ENCODE data around the gene CTNNBL1. TPM values are rescaled to one million over a fixed set of nuclear protein-coding genes. Genes with fewer than 3 reads are reported as not detected.

The CTNNBL1 gene
- total RNA-seq, 6 experiments from 2014 or later, result 16.3 to 41.8 (median 28.8) TPM

GRCh38 chr20:37789408-37789807 is 95.6 kb downstream of the CTNNBL1 start:
- intact Hi-C loops (cut with DNase I), result no loop called here
- TF ChIP-seq POLR2A (IDR thresholded peaks at IDR 0.05), result no peak
- no peak for TF ChIP-seq CTCF (IDR thresholded peaks at IDR 0.05)
- H3K36me3 ChIP-seq, result peaks cover 0 to 39% (median 3%) of the 10 kb centered on the region in 4 donors
- no peaks in the 10 kb centered on the region for H3K9me3 ChIP-seq
- WGBS (ENCODE audit: insufficient coverage, low coverage, low lambda C conversion rate, missing lambda C conversion rate), result 100% methylated on average over 1 of the region's 1 CpG
- DNase-seq (no peak), ATAC-seq (no peak)
- no peak overlapping the region for H3K4me3 ChIP-seq
- no peaks in the 10 kb centered on the region for H3K27me3 ChIP-seq
- no peak overlapping the region for H3K27ac ChIP-seq
- no peaks in the 10 kb centered on the region for H3K4me1 ChIP-seq

- no peaks in the 10 kb centered on the region for H3K9me3 ChIP-seq
- no peak for TF ChIP-seq CTCF (IDR thresholded peaks at IDR 0.05)
- TF ChIP-seq POLR2A (IDR thresholded peaks at IDR 0.05), result no peak
- intact Hi-C loops (cut with DNase I), result no loop called here
- no peak for DNase-seq
- no peak for ATAC-seq
- peaks cover 0 to under 1% (median 0%) of the 10 kb centered on the region in 4 donors for H3K4me1 ChIP-seq
- no peaks in the 10 kb centered on the region for H3K27me3 ChIP-seq
- H3K36me3 ChIP-seq, result peaks cover 0 to 39% (median 3%) of the 10 kb centered on the region in 4 donors
- 85% methylated on average over 1 of the region's 1 CpG for WGBS (ENCODE audit: insufficient coverage, low coverage, low lambda C conversion rate, missing lambda C conversion rate)
- H3K4me3 ChIP-seq, result no peak overlapping the region
- no peak overlapping the region for H3K27ac ChIP-seq
These were observed 97.1 kb downstream of the CTNNBL1 start for GRCh38 chr20:37790900-37791299.

GRCh38 chr20:37796121-37796520 is 102.3 kb downstream of the CTNNBL1 start:
- Histone ChIP-seq H3K36me3 (peaks cover 0 to 6% (median 0%) of the 10 kb centered on the region in 4 donors), H3K9me3 (no peaks in the 10 kb centered on the region), H3K4me1 (peaks cover 0 to 33% (median 12%) of the 10 kb centered on the region in 4 donors), H3K4me3 (no peak overlapping the region), H3K27ac (no peak overlapping the region), H3K27me3 (no peaks in the 10 kb centered on the region)
- intact Hi-C loops (cut with DNase I), result no loop called here
- no peak for TF ChIP-seq CTCF (IDR thresholded peaks at IDR 0.05)
- no peak for TF ChIP-seq POLR2A (IDR thresholded peaks at IDR 0.05)
- peak; percentile 46 to 69 (median 52) for ATAC-seq
- peak in 1 of 3 donors; percentile 26 for DNase-seq
- 58% methylated on average over 2 of the region's 4 CpGs for WGBS (ENCODE audit: insufficient coverage, low coverage, low lambda C conversion rate, missing lambda C conversion rate)

- 100% methylated on average over 6 of the region's 7 CpGs for WGBS (ENCODE audit: insufficient coverage, low coverage, low lambda C conversion rate, missing lambda C conversion rate)
- H3K27ac ChIP-seq, result no peak overlapping the region
- ATAC-seq, result no peak
- TF ChIP-seq CTCF (IDR thresholded peaks at IDR 0.05) (no peak), POLR2A (IDR thresholded peaks at IDR 0.05) (no peak)
- H3K27me3 ChIP-seq, result no peaks in the 10 kb centered on the region
- DNase-seq, result no peak
- no peaks in the 10 kb centered on the region for H3K9me3 ChIP-seq
- peaks cover 0 to 5% (median 0%) of the 10 kb centered on the region in 4 donors for H3K36me3 ChIP-seq
- intact Hi-C loops (cut with DNase I), result no loop called here
- H3K4me1 ChIP-seq, result peaks cover 0 to 33% (median 12%) of the 10 kb centered on the region in 4 donors
- H3K4me3 ChIP-seq, result no peak overlapping the region
These were observed 102.9 kb downstream of the CTNNBL1 start for GRCh38 chr20:37796733-37797132.
